GM21529 (cell line): ENCODE results near the gene H1-8.
"Not testable (repeated sequence)": the region's sequence is repeated elsewhere in the genome, so short reads cannot be mapped to it uniquely, and the experiment has no call there.

Experiments used
- ATAC-seq: cut with Tn5 transposase; IDR thresholded peaks from one replicate; pipeline ENCODE4 v1.9.1; 2021; ENCODE audit not compliant: unreplicated experiment

H1-8 gene

GRCh38 chr3:129531699-129532098 is 11.3 kb upstream of the H1-8 start:
- ATAC-seq, result no peak

- no peak for ATAC-seq
These were observed 10.7 kb upstream of the H1-8 start for GRCh38 chr3:129532261-129532660.

- no peak for ATAC-seq
These were observed 9.6 kb upstream of the H1-8 start for GRCh38 chr3:129533406-129533805.

- ATAC-seq, result no peak
These were observed 8.4 kb upstream of the H1-8 start for GRCh38 chr3:129534428-129535027.

GRCh38 chr3:129535075-129535474 is 7.9 kb upstream of the H1-8 start:
- ATAC-seq, result no peak

- ATAC-seq, result no peak
These were observed 6.7 kb upstream of the H1-8 start for GRCh38 chr3:129536374-129536667.

- ATAC-seq, result no peak
These were observed 6.2 kb upstream of the H1-8 start for GRCh38 chr3:129536804-129537203.

- no peak for ATAC-seq
These were observed 3.8 kb upstream of the H1-8 start for GRCh38 chr3:129539206-129539605.

GRCh38 chr3:129540776-129541516 is 2.0 kb upstream of the H1-8 start:
- ATAC-seq, result no peak

- ATAC-seq, result no peak
These were observed 228 bp upstream of the H1-8 start for GRCh38 chr3:129542747-129543146.

- ATAC-seq, result no peak
These were observed 1.0 kb downstream of the H1-8 start for GRCh38 chr3:129543999-129544398.

GRCh38 chr3:129545951-129546350 is 3.0 kb downstream of the H1-8 start:
- not testable (repeated sequence) for ATAC-seq

- ATAC-seq, result no peak
These were observed 4.3 kb downstream of the H1-8 start for GRCh38 chr3:129547241-129547640.

- no peak for ATAC-seq
These were observed 5.4 kb downstream of the H1-8 start for GRCh38 chr3:129548104-129548965.

- ATAC-seq, result no peak
These were observed 6.2 kb downstream of the H1-8 start for GRCh38 chr3:129549006-129549800.

- ATAC-seq, result no peak
These were observed 6.8 kb downstream of the H1-8 start for GRCh38 chr3:129549805-129550204.

GRCh38 chr3:129552287-129553050 is 9.5 kb downstream of the H1-8 start:
- no peak for ATAC-seq

- ATAC-seq, result no peak
These were observed 10.2 kb downstream of the H1-8 start for GRCh38 chr3:129553171-129553570.

GRCh38 chr3:129553719-129554118 is 10.7 kb downstream of the H1-8 start:
- no peak for ATAC-seq

GRCh38 chr3:129554356-129555152 is 11.6 kb downstream of the H1-8 start:
- no peak for ATAC-seq
